GM12801 (cell line): ENCODE measurements around the gene CRPPA.

Experiments used
- TF ChIP-seq, protein P1 (sequence below): IDR thresholded peaks from one replicate; pipeline ENCODE4 v1.5.1; 2011; ENCODE audit warnings: control low read depth; ENCODE audit not compliant: insufficient read length; ENCODE audit errors: extremely low read depth

CRPPA gene

DNA sequence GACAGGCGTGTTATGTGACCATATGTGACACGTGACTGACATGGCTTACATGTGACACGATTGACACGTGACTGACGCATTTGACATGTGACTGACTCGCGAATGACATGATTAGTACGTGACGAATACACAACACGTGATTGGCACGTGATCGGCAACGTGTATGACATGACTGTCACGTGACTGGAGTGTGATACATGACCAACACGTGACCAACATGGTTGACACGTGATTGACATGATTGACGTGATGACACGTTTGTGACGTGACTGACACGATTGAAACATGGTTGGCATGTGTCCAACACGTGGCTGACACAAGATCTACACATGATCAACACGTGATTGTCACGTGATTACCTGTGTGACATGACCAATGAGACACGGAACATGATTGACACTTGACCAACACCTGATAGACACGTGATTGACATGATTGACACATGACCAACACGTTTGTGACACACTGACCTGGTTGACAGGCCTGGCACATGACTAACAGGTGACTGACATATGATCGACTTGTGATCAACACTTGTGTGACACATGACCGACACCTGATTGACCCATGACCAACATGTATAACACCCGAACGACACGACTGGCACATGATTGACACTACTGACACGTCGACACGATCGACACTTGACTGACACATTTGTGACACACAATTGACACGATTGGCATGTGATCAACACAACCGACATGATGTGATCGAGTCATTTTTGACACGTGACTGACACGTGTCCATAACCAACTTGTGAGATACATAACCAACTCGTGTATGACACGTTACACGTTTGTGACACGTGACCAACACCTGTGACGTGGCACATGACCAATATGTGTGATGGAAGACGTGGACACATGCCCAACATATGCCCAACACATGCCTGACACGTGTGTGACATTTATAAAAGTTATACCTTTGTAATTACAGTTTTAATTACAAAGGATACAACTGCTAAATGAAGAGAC lies 21.1 kb downstream of the CRPPA start:
- TF ChIP-seq, protein P1, sequence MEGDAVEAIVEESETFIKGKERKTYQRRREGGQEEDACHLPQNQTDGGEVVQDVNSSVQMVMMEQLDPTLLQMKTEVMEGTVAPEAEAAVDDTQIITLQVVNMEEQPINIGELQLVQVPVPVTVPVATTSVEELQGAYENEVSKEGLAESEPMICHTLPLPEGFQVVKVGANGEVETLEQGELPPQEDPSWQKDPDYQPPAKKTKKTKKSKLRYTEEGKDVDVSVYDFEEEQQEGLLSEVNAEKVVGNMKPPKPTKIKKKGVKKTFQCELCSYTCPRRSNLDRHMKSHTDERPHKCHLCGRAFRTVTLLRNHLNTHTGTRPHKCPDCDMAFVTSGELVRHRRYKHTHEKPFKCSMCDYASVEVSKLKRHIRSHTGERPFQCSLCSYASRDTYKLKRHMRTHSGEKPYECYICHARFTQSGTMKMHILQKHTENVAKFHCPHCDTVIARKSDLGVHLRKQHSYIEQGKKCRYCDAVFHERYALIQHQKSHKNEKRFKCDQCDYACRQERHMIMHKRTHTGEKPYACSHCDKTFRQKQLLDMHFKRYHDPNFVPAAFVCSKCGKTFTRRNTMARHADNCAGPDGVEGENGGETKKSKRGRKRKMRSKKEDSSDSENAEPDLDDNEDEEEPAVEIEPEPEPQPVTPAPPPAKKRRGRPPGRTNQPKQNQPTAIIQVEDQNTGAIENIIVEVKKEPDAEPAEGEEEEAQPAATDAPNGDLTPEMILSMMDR = no peak

DNA sequence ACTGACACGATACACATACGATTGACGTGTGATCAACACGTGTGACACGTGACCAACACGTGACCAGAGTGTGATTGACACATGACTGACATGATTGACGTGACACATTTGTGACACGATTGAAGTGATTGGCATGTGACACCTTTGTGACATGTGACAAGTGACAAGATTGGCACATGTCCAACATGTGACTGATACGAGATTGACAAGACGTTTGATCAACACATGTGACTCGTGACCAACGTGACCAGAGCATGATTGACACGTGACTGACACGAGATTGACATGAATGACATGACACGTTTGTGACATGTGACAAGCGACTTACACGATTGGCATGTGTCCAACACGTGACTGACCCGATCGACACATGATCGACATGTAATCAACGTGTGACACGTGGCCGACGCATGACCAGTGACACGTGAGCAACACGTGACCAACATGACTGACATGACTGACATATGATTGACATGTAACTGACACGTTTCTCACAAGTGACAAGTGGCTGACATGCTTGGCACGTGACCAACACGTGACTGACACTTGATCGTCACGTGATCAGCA lies 22.0 kb downstream of the CRPPA start:
- TF ChIP-seq, protein P1 = no peak

DNA sequence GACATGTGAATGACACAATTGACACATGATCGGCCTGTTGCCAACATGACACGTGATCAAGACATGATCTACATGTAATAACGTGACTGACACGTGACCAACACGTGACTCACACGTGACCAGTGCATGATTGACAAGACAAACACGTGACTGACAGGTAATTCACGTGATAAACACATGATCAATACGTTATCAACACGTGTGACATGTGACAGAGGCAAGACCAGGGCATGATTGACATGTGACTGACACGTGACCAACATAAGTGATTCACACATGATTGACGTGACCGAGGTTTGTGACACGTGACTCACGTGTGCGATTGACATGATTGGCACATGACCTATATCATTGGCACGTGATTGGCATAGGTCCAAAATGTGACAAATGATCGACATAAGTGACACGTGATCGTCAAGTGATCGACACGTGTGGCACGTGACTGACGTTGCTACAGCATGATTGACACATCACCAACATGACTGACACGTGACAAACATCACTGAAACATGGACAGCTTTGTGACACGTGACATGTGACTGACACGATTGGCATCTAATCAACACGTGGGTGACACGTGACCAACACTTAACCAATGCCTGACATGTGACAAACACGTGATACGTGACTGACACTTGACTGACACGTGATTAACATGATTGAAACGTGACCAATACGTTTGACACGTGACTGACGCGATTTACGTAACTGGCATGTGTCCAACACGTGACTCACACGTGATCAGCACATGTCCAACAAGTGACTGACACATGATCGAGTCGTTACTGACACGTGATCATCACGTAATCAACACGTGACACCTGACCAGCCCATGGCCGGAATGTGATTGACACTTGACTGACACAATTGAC lies 23.0 kb downstream of the CRPPA start:
- TF ChIP-seq, protein P1 = no peak

DNA sequence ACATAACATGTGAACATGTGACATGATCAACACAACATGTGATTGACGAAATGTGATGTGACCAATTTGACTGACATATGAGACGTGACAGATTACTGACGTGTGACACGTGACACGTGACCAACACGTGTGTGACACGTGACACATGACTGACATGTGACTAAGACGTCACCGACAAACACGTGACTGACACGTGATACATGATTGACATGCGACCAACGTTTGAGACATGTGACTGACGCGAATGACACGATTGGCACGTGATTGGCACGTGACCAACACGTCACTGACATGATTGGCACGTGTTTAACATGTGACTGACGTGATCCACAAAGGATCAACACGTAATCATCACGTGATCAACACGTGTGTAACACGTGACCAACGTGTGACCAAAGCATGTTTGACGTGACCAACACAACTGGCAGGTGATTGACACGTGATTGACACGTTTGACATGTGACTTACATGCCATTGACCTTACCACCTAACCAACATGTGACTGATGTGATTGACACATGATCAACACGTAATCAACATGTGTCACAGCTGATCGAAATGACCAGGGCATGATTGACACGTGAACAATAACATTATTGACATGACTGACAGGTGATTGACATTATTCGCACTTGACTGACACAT lies 23.7 kb downstream of the CRPPA start:
- TF ChIP-seq, protein P1 = no peak

DNA sequence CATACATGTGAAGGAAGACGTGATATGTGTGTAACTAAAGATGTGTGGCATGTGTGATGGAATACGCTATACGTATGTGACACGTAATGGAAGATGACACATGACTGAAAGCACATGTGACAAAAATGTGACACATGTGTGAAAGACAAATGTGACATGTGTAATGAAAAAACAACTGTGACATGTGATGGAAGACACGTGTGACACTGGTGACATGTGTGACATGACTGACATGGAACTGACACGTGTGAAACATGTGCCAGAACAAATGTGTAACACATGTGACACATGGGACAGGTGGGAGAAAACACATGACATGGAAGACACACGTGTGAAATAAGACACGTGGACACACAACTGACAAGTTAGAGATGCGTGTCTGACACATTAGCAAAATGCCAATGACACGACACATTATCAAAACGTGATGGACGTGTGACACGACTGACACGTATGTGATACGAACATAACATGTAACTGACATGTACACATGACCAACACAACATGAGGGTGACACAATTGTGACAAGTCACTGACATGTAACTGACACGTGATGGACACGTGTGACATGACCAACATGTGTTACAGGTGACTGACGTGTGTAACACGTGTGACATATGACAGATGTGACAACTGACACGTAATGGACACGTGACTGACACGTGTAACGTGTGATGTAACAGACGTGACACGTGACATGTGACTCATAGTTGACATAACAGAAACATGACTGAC lies 24.4 kb downstream of the CRPPA start:
- TF ChIP-seq, protein P1 = no peak

DNA sequence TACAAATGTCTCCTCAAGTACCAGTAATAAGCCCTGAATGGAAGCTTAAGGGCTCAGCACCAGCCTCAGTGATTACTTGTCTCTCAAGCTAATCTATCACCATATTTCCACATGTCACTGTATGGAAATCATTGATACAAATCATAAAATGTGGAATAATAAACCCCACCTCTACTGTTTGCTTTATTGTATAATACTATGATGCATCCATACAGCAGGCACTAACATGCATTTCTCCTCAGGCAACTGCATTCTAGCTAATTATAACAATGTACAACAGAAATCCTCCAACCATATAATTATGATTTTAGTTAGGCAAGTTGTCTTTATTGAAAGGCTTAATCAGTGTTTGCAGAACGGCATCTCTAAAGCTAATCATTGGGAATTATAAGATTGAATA lies 26.2 kb downstream of the CRPPA start:
- TF ChIP-seq, protein P1 = no peak
